ENCODE data around the gene DAP. TPM values are rescaled to one million over a fixed set of nuclear protein-coding genes. Genes with fewer than 3 reads are reported as not detected.

Gene DAP
- total and polyA plus RNA-seq, 4 donors, result 27.2 to 80.8 (median 58.3) TPM

DNA sequence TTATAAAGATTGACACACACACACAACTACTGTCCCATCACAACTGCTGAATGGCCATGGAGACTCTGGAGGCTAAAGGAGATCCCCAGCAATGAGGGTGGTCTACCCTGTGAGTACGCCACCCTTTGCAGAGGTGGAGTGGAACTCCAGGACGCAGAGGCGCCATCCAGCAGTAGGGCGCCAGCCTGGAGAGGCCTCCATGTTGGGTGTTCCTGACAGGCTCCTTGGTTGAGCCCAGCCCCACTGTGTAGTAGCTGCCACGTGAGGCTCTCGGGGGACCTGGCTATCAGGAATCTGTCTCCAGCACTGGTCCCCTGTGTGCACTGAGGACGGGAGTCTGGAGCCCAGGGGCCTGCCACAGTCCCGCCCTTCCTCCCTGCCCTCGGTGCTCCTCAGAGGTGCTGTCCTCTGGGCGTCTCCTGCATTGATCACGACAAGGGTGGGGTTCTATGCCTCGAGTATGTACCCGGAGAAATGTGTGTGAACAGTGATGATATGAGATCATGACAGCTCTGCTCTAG is 72.3 kb downstream of the DAP start:
- Histone ChIP-seq H3K27me3 (ENCODE audit: control insufficient read depth, insufficient read depth, low read length) (no peaks in the 10 kb centered on the region), H3K9me3 (ENCODE audit: control insufficient read depth, insufficient read depth, low read length) (peaks cover 7% of the 10 kb centered on the region), H3K4me1 (ENCODE audit: control insufficient read depth, insufficient read depth, low read length) (peaks cover 4% of the 10 kb centered on the region), H3K36me3 (ENCODE audit: control insufficient read depth, insufficient read depth, low read length) (peaks cover 9% of the 10 kb centered on the region), H3K27ac (ENCODE audit: low read depth, low read length) (no peak overlapping the region), H3K4me3 (ENCODE audit: low read depth, low read length) (no peak overlapping the region)
- WGBS (ENCODE audit: insufficient coverage), result 97% methylated on average over 13 of the region's 13 CpGs
- no peak for DNase-seq (ENCODE audit: low read depth in 4 of 6, low spot score in 6 of 6)

- peaks cover 4% of the 10 kb centered on the region for H3K4me1 ChIP-seq (ENCODE audit: control insufficient read depth, insufficient read depth, low read length)
- peaks cover 22% of the 10 kb centered on the region for H3K36me3 ChIP-seq (ENCODE audit: control insufficient read depth, insufficient read depth, low read length)
- no peak for DNase-seq (ENCODE audit: low read depth in 4 of 6, low spot score in 6 of 6)
- H3K27ac ChIP-seq (ENCODE audit: low read depth, low read length), result no peak overlapping the region
- 100% methylated on average over 1 of the region's 2 CpGs for WGBS (ENCODE audit: insufficient coverage)
- no peaks in the 10 kb centered on the region for H3K27me3 ChIP-seq (ENCODE audit: control insufficient read depth, insufficient read depth, low read length)
- H3K9me3 ChIP-seq (ENCODE audit: control insufficient read depth, insufficient read depth, low read length), result peaks cover 7% of the 10 kb centered on the region
- no peak overlapping the region for H3K4me3 ChIP-seq (ENCODE audit: low read depth, low read length)
These were observed 74.1 kb downstream of the DAP start for GRCh38 chr5:10686890-10687289.

DNA sequence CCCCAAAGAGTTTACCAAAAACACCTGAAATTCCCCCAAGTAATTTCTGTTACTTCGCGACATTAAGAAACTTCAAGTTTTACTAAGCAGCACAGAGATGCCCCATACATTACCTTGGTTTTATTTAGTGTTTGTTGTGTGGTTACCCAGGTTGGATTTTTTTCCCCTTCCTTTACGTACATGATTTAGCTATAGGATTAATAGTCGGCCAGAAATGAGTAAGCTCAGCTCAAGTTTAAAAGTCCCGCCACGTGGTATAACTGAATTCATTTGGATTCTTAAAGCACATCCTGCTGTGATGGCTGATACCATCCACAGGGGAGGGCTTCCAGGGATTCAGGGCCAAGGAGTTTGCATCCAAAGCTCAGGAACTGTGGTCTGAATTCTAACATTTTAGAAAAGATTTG is 75.9 kb downstream of the DAP start:
- Histone ChIP-seq H3K4me1 (ENCODE audit: control insufficient read depth, insufficient read depth, low read length) (peaks cover 4% of the 10 kb centered on the region), H3K27ac (ENCODE audit: low read depth, low read length) (no peak overlapping the region), H3K36me3 (ENCODE audit: control insufficient read depth, insufficient read depth, low read length) (peaks cover 39% of the 10 kb centered on the region), H3K9me3 (ENCODE audit: control insufficient read depth, insufficient read depth, low read length) (peaks cover 7% of the 10 kb centered on the region), H3K27me3 (ENCODE audit: control insufficient read depth, insufficient read depth, low read length) (no peaks in the 10 kb centered on the region), H3K4me3 (ENCODE audit: low read depth, low read length) (no peak overlapping the region)
- 50% methylated on average over 2 of the region's 6 CpGs for WGBS (ENCODE audit: insufficient coverage)
- DNase-seq (ENCODE audit: low read depth in 4 of 6, low spot score in 6 of 6), result no peak

- peaks cover 4% of the 10 kb centered on the region for H3K4me1 ChIP-seq (ENCODE audit: control insufficient read depth, insufficient read depth, low read length)
- peaks cover 7% of the 10 kb centered on the region for H3K9me3 ChIP-seq (ENCODE audit: control insufficient read depth, insufficient read depth, low read length)
- peaks cover 44% of the 10 kb centered on the region for H3K36me3 ChIP-seq (ENCODE audit: control insufficient read depth, insufficient read depth, low read length)
- DNase-seq (ENCODE audit: low read depth in 4 of 6, low spot score in 6 of 6), result no peak
- WGBS (ENCODE audit: insufficient coverage), result 100% methylated on average over 1 of the region's 11 CpGs
- H3K27ac ChIP-seq (ENCODE audit: low read depth, low read length), result no peak overlapping the region
- no peak overlapping the region for H3K4me3 ChIP-seq (ENCODE audit: low read depth, low read length)
- H3K27me3 ChIP-seq (ENCODE audit: control insufficient read depth, insufficient read depth, low read length), result no peaks in the 10 kb centered on the region
These were observed 76.5 kb downstream of the DAP start for GRCh38 chr5:10684303-10685086.

DNA sequence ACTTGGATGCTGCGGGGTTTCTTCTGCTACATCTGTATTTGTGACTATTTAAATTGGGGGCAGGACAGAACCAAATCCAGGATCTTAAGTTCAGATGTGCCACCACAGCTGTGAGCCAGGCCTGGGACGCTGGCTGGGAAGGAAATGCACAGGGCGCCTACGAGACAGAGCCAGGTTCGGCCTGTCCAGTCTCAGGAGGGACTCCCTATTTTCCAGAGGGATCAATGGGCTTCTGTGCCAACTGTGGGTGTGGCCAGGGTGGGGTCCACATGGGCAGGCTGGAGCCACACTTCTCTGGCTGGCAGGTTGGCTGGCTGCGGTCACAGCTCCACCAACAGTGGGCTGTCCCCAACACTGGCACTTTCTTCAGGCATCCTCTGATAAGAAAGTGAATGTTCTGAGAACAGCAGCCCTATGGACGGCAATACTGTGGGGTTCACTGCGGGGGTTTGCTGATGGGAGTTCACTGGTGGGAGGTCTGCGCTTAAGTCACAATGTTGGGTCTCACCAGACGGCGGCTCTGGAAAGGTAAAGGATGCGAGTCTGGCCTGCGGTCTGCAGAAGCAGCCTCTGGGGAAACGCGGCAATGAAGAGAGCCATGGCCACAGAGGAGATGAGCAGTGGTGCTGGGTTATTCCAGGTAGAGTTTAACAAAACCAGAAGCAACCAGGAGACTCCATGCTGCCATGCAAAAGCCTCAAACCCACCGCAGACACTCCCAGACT is 78.1 kb downstream of the DAP start:
- Histone ChIP-seq H3K4me1 (ENCODE audit: control insufficient read depth, insufficient read depth, low read length) (no peaks in the 10 kb centered on the region), H3K9me3 (ENCODE audit: control insufficient read depth, insufficient read depth, low read length) (peaks cover 7% of the 10 kb centered on the region), H3K4me3 (ENCODE audit: low read depth, low read length) (no peak overlapping the region), H3K27ac (ENCODE audit: low read depth, low read length) (no peak overlapping the region), H3K36me3 (ENCODE audit: control insufficient read depth, insufficient read depth, low read length) (peaks cover 45% of the 10 kb centered on the region), H3K27me3 (ENCODE audit: control insufficient read depth, insufficient read depth, low read length) (no peaks in the 10 kb centered on the region)
- DNase-seq (ENCODE audit: low read depth in 4 of 6, low spot score in 6 of 6), result no peak
- WGBS (ENCODE audit: insufficient coverage), result 98% methylated on average over 12 of the region's 16 CpGs

DNA sequence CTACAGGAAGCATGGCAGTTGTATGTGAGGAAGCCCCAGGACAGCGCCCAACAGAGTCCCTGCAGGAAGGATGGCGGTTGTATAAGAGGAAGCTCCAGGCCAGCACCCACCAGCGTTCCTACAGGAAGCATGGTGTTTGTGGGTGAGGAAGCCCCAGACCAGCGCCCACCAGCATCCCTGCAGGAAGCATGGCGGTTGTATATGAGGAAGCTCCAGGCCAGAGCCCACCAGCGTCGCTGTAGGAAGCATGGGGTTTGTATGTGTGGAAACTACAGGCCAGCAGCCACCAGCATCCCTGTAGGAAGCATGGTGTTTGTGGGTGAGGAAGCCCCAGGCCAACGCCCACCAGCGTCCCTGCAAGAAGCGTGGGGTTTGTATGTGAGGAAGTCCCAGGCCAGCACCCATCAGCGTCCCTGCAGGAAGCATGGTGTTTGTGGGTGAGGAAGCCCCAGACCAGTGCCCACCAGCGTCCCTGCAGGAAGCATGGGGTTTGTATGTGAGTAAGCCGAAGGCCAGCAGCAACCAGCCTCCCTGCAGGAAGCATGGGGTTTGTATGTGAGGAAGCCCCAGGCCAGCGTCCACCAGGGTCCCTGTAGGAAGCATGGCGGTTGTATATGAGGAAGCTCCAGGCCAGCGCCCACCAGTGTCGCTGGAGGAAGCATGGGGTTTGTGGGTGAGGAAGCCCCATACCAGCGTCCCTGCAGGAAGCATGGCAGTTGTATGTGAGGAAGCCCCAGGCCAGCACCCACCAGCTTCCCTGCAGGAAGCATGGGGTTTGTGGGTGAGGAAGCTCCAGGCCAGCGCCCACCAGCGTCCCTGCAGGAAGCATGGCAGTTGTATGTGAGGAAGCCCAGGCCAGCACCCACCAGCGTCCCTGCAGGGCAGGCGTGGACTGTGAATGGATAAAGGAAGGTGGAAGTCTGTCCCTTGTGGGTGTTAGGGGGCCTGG is 79.0 kb downstream of the DAP start:
- DNase-seq (ENCODE audit: low read depth in 4 of 6, low spot score in 6 of 6), result no peak
- no peak overlapping the region for H3K27ac ChIP-seq (ENCODE audit: low read depth, low read length)
- peaks cover 50% of the 10 kb centered on the region for H3K36me3 ChIP-seq (ENCODE audit: control insufficient read depth, insufficient read depth, low read length)
- H3K4me3 ChIP-seq (ENCODE audit: low read depth, low read length), result no peak overlapping the region
- 88% methylated on average over 22 of the region's 22 CpGs for WGBS (ENCODE audit: insufficient coverage)
- H3K27me3 ChIP-seq (ENCODE audit: control insufficient read depth, insufficient read depth, low read length), result no peaks in the 10 kb centered on the region
- H3K4me1 ChIP-seq (ENCODE audit: control insufficient read depth, insufficient read depth, low read length), result no peaks in the 10 kb centered on the region
- H3K9me3 ChIP-seq (ENCODE audit: control insufficient read depth, insufficient read depth, low read length), result peaks cover 7% of the 10 kb centered on the region

DNA sequence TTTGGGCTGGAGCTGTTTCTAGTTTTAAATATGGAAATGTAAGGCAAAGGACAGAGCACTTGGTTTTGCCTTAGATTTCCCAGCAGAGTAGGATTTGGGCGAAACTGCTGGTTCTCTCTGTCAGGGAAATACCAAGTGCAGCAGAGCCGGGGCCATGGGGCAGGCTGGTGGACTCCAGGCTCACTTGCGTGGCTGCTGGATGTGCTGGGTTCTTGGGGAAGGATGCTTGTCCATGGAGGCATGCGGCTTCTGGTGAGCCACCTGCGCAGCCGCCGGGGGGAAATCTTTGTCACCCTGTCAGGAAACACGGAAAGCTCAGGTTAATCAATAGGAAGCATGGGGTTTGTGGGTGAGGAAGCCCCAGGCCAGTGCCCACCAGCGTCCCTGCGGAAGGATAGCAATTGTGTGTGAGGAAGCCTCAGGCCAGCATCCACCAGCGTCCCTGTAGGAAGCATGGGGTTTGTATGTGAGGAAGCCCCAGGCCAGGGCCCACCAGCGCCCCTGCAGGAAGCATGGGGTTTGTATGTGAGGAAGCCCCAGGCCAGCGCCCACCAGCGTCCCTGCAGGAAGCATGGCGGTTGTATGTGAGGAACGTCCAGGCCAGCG is 80.1 kb downstream of the DAP start:
- no peak overlapping the region for H3K4me3 ChIP-seq (ENCODE audit: low read depth, low read length)
- 96% methylated on average over 17 of the region's 17 CpGs for WGBS (ENCODE audit: insufficient coverage)
- peaks cover 50% of the 10 kb centered on the region for H3K36me3 ChIP-seq (ENCODE audit: control insufficient read depth, insufficient read depth, low read length)

DNA sequence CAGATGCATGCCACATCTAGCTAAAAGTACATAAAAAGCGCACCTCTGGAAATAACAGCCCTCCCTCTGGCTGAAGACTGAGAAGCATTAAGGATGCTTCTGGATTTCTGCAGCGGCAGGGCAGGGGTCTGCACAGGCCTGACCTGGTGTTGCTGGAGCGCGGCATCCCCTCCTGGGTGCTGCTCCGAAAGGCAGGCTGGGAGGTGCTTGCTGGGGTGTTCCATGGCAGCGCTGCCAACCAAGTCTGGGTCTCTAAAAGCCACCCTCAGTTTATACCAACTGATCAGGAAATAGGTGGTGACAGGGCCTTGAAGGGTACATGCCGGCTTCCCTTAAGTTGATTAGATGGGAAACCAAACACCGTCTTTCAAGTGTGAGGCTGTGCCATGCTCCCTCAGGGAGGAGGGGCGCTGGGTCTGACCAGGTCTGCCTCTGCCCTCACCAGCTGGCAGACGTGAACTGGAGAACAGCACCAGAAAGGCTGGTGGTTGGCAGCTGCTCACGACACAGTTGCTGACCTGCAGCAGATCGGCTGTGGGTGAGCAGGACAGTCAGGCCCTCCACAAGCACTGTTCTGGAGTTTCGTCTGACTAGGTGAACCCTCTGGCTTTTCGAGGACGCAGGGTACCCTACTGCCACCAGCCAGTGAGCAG is 81.6 kb downstream of the DAP start:
- H3K27me3 ChIP-seq (ENCODE audit: control insufficient read depth, insufficient read depth, low read length), result no peaks in the 10 kb centered on the region
- 94% methylated on average over 14 of the region's 15 CpGs for WGBS (ENCODE audit: insufficient coverage)
- H3K27ac ChIP-seq (ENCODE audit: low read depth, low read length), result no peak overlapping the region
- no peaks in the 10 kb centered on the region for H3K4me1 ChIP-seq (ENCODE audit: control insufficient read depth, insufficient read depth, low read length)
- DNase-seq (ENCODE audit: low read depth in 4 of 6, low spot score in 6 of 6), result no peak
- no peak overlapping the region for H3K4me3 ChIP-seq (ENCODE audit: low read depth, low read length)
- peaks cover 50% of the 10 kb centered on the region for H3K36me3 ChIP-seq (ENCODE audit: control insufficient read depth, insufficient read depth, low read length)
- no peaks in the 10 kb centered on the region for H3K9me3 ChIP-seq (ENCODE audit: control insufficient read depth, insufficient read depth, low read length)

More for the DNA sequence above, 80.1 kb downstream of the DAP start:
- no peaks in the 10 kb centered on the region for H3K4me1 ChIP-seq (ENCODE audit: control insufficient read depth, insufficient read depth, low read length)
- H3K27me3 ChIP-seq (ENCODE audit: control insufficient read depth, insufficient read depth, low read length), result no peaks in the 10 kb centered on the region
- H3K9me3 ChIP-seq (ENCODE audit: control insufficient read depth, insufficient read depth, low read length), result no peaks in the 10 kb centered on the region
- no peak for DNase-seq (ENCODE audit: low read depth in 4 of 6, low spot score in 6 of 6)
- no peak overlapping the region for H3K27ac ChIP-seq (ENCODE audit: low read depth, low read length)
